ENCODE data around the gene TIMM50. TPM values are rescaled to one million over a fixed set of nuclear protein-coding genes. Genes with fewer than 3 reads are reported as not detected.

TIMM50 gene
- total RNA-seq, 6 experiments from 2014 or later = 28.1 to 48.1 (median 31.3) TPM

GRCh38 chr19:39514840-39515550 lies 34.4 kb downstream of the TIMM50 start, which contains the start of gene SELENOV:
TSS of gene SELENOV (plus strand) at chr19:39515139. CDS start at chr19:39515213, 74 bp downstream.
- no peaks in the 10 kb centered on the region for H3K27me3 ChIP-seq
- ATAC-seq = peak in 2 of 4 donors; percentile 32 to 33
- no peak within 1 kb of the TSS for H3K27ac ChIP-seq
- DNase-seq = peak in 1 of 3 donors; percentile 27
- H3K36me3 ChIP-seq = no peaks in the 10 kb centered on the region
- H3K4me1 ChIP-seq = peaks cover 0 to 8% (median 3%) of the 10 kb centered on the region in 4 donors
- peak within 1 kb of the TSS in 1 of 3 donors; percentile 9 for H3K4me3 ChIP-seq
- H3K9me3 ChIP-seq = no peaks in the 10 kb centered on the region
- no peak for TF ChIP-seq CTCF (IDR thresholded peaks at IDR 0.05)
- TF ChIP-seq POLR2A (IDR thresholded peaks at IDR 0.05) = no peak
- 0% methylated on average over 1 of the region's 56 CpGs for WGBS (ENCODE audit: insufficient coverage, low coverage, low lambda C conversion rate, missing lambda C conversion rate)
- intact Hi-C loops (cut with DNase I) = no loop called here

- no peak overlapping the region for H3K27ac ChIP-seq
- ATAC-seq (peak in 2 of 4 donors; percentile 6 to 37), DNase-seq (peak in 1 of 3 donors; percentile 3)
- TF ChIP-seq CTCF (IDR thresholded peaks at IDR 0.05) (no peak), POLR2A (IDR thresholded peaks at IDR 0.05) (no peak)
- no peaks in the 10 kb centered on the region for H3K9me3 ChIP-seq
- intact Hi-C loops (cut with DNase I) = no loop called here
- no peaks in the 10 kb centered on the region for H3K36me3 ChIP-seq
- H3K4me1 ChIP-seq = peaks cover 0 to 8% (median 3%) of the 10 kb centered on the region in 4 donors
- 18% methylated on average over 2 of the region's 44 CpGs for WGBS (ENCODE audit: insufficient coverage, low coverage, low lambda C conversion rate, missing lambda C conversion rate)
- no peaks in the 10 kb centered on the region for H3K27me3 ChIP-seq
- H3K4me3 ChIP-seq = peak overlapping the region in 1 of 3 donors; percentile 9
Observed at GRCh38 chr19:39515551-39516191, 35.0 kb downstream of the TIMM50 start.

- H3K27me3 ChIP-seq = no peaks in the 10 kb centered on the region
- DNase-seq (peak in 1 of 3 donors; percentile 13), ATAC-seq (no peak)
- peaks cover 0 to 8% (median 3%) of the 10 kb centered on the region in 4 donors for H3K4me1 ChIP-seq
- 28% methylated on average over 6 of the region's 6 CpGs for WGBS (ENCODE audit: insufficient coverage, low coverage, low lambda C conversion rate, missing lambda C conversion rate)
- H3K36me3 ChIP-seq = no peaks in the 10 kb centered on the region
- H3K27ac ChIP-seq = no peak overlapping the region
- no peak overlapping the region for H3K4me3 ChIP-seq
- no peaks in the 10 kb centered on the region for H3K9me3 ChIP-seq
- intact Hi-C loops (cut with DNase I) = no loop called here
- no peak for TF ChIP-seq CTCF (IDR thresholded peaks at IDR 0.05)
- TF ChIP-seq POLR2A (IDR thresholded peaks at IDR 0.05) = no peak
Observed at GRCh38 chr19:39516270-39516669, 35.6 kb downstream of the TIMM50 start.

- Histone ChIP-seq H3K4me3 (no peak overlapping the region), H3K27me3 (no peaks in the 10 kb centered on the region), H3K36me3 (no peaks in the 10 kb centered on the region), H3K4me1 (peaks cover 0 to 8% (median 3%) of the 10 kb centered on the region in 4 donors), H3K9me3 (no peaks in the 10 kb centered on the region), H3K27ac (no peak overlapping the region)
- ATAC-seq (no peak), DNase-seq (peak in 1 of 3 donors; percentile 5)
- 56% methylated on average over 2 of the region's 3 CpGs for WGBS (ENCODE audit: insufficient coverage, low coverage, low lambda C conversion rate, missing lambda C conversion rate)
- intact Hi-C loops (cut with DNase I) = no loop called here
- TF ChIP-seq POLR2A (IDR thresholded peaks at IDR 0.05) = no peak
- TF ChIP-seq CTCF (IDR thresholded peaks at IDR 0.05) = no peak
Observed at GRCh38 chr19:39517432-39517831, 36.8 kb downstream of the TIMM50 start.
